ENCODE data around the gene ERC1. TPM values are rescaled to one million over a fixed set of nuclear protein-coding genes. Genes with fewer than 3 reads are reported as not detected.

The ERC1 gene
- total RNA-seq, 2 experiments from 2014 or later, result 21.7 to 27.0 TPM

GRCh38 chr12:1069846-1070245 lies 78.8 kb downstream of the ERC1 start:
- POLR2A ChIA-PET, result interaction anchor here (0.7 kb wide), 1 partner anchor 102 kb away, joined by 4 read pairs; no protein-coding TSS in a partner anchor
- TF ChIP-seq, protein P1, sequence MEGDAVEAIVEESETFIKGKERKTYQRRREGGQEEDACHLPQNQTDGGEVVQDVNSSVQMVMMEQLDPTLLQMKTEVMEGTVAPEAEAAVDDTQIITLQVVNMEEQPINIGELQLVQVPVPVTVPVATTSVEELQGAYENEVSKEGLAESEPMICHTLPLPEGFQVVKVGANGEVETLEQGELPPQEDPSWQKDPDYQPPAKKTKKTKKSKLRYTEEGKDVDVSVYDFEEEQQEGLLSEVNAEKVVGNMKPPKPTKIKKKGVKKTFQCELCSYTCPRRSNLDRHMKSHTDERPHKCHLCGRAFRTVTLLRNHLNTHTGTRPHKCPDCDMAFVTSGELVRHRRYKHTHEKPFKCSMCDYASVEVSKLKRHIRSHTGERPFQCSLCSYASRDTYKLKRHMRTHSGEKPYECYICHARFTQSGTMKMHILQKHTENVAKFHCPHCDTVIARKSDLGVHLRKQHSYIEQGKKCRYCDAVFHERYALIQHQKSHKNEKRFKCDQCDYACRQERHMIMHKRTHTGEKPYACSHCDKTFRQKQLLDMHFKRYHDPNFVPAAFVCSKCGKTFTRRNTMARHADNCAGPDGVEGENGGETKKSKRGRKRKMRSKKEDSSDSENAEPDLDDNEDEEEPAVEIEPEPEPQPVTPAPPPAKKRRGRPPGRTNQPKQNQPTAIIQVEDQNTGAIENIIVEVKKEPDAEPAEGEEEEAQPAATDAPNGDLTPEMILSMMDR (IDR thresholded peaks at IDR 0.05), result no peak

DNA sequence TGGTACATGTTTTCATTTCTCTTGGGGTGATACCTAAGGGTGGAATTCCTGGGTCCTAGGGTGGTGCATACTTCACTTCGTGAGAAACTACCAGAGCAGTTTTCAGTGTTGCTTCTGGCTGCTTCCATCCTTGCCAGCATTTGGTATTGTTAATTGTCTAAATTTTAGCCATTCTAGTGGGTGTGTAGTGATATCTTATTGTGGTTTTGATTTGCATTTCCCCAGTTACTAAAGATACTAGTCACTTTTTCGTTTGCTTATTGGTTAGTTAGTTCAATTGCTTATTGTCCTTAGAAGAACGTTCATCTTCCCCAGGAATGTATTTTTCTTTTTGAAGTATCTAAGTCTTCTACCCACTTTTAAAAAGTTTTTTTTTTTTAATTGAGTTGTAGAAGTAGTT lies 80.2 kb downstream of the ERC1 start:
- no peak overlapping the region for H3K4me3 Mint-ChIP-seq
- H3K4me1 Mint-ChIP-seq (ENCODE audit: low read depth), result peaks cover 11% of the 10 kb centered on the region
- no peaks in the 10 kb centered on the region for H3K9me3 Mint-ChIP-seq
- POLR2A ChIA-PET, result no interaction called here
- no peak overlapping the region for H3K27ac Mint-ChIP-seq
- no peaks in the 10 kb centered on the region for H3K27me3 Mint-ChIP-seq
- ATAC-seq, result no peak
- CTCF ChIA-PET, result no interaction called here
- H3K36me3 Mint-ChIP-seq (ENCODE audit: low read depth), result no peaks in the 10 kb centered on the region
- TF ChIP-seq, protein P1 (IDR thresholded peaks at IDR 0.05), result no peak
- no peak for DNase-seq
- intact Hi-C loops (cut with micrococcal nuclease), result no loop called here

More at GRCh38 chr12:1069846-1070245, 78.8 kb downstream of the ERC1 start:
- ATAC-seq (no peak), DNase-seq (no peak)
- Mint-ChIP-seq H3K9me3 (no peaks in the 10 kb centered on the region), H3K27me3 (no peaks in the 10 kb centered on the region), H3K36me3 (ENCODE audit: low read depth) (peaks cover 2% of the 10 kb centered on the region), H3K4me1 (ENCODE audit: low read depth) (peaks cover 9% of the 10 kb centered on the region), H3K27ac (no peak overlapping the region), H3K4me3 (no peak overlapping the region)
- intact Hi-C loops (cut with micrococcal nuclease), result no loop called here
- CTCF ChIA-PET, result interaction anchor here (0.6 to 3.2 kb wide), 4 partner anchors 13 to 120 kb away, joined by 3 to 13 read pairs (median 3); no protein-coding TSS in a partner anchor

- no peaks in the 10 kb centered on the region for H3K9me3 Mint-ChIP-seq
- no peak for DNase-seq
- H3K27me3 Mint-ChIP-seq, result no peaks in the 10 kb centered on the region
- ChIA-PET POLR2A (no interaction called here), CTCF (no interaction called here)
- TF ChIP-seq, protein P1 (IDR thresholded peaks at IDR 0.05), result no peak
- no peak overlapping the region for H3K27ac Mint-ChIP-seq
- peaks cover 9% of the 10 kb centered on the region for H3K4me1 Mint-ChIP-seq (ENCODE audit: low read depth)
- H3K36me3 Mint-ChIP-seq (ENCODE audit: low read depth), result no peaks in the 10 kb centered on the region
- no peak overlapping the region for H3K4me3 Mint-ChIP-seq
- ATAC-seq, result no peak
- intact Hi-C loops (cut with micrococcal nuclease), result no loop called here
These were observed 82.6 kb downstream of the ERC1 start for GRCh38 chr12:1073652-1074051.

- Mint-ChIP-seq H3K27ac (no peak overlapping the region), H3K4me1 (ENCODE audit: low read depth) (peaks cover 16% of the 10 kb centered on the region), H3K4me3 (no peak overlapping the region), H3K27me3 (no peaks in the 10 kb centered on the region), H3K36me3 (ENCODE audit: low read depth) (no peaks in the 10 kb centered on the region), H3K9me3 (no peaks in the 10 kb centered on the region)
- ATAC-seq (no peak), DNase-seq (no peak)
- ChIA-PET CTCF (interaction anchor here (1.7 to 2.2 kb wide), 2 partner anchors 16 to 41 kb away, joined by 5 to 11 read pairs; no protein-coding TSS in a partner anchor), POLR2A (no interaction called here)
- intact Hi-C loops (cut with micrococcal nuclease), result no loop called here
- TF ChIP-seq, protein P1 (IDR thresholded peaks at IDR 0.05), result no peak
These were observed 86.2 kb downstream of the ERC1 start for GRCh38 chr12:1077036-1077803.

GRCh38 chr12:1078002-1078401 lies 87.0 kb downstream of the ERC1 start:
- DNase-seq, result no peak

More at GRCh38 chr12:1078002-1078401, 87.0 kb downstream of the ERC1 start:
- Mint-ChIP-seq H3K4me1 (ENCODE audit: low read depth) (peaks cover 16% of the 10 kb centered on the region), H3K9me3 (no peaks in the 10 kb centered on the region), H3K36me3 (ENCODE audit: low read depth) (no peaks in the 10 kb centered on the region), H3K27me3 (no peaks in the 10 kb centered on the region), H3K4me3 (no peak overlapping the region), H3K27ac (no peak overlapping the region)
- intact Hi-C loops (cut with micrococcal nuclease), result no loop called here
- CTCF ChIA-PET, result interaction anchor here (0.6 to 2.2 kb wide), 2 partner anchors 15 to 61 kb away, joined by 3 to 11 read pairs; no protein-coding TSS in a partner anchor
- no peak for ATAC-seq
- TF ChIP-seq, protein P1 (IDR thresholded peaks at IDR 0.05), result no peak
- POLR2A ChIA-PET, result no interaction called here

Measured in activated CD8-positive, alpha-beta T cell treated with anti-CD3 and anti-CD28 coated beads for 36 hours (primary cell).